Sigmoid colon (tissue), 4 donors: Measurements from ENCODE around the gene ID1.

ENCODE experiments used
- EP300 ChIP-seq, 4 donors: sonication (generic); formaldehyde crosslinking; IDR thresholded peaks; one replicate each; pipeline ENCODE4 v1.6.1; 2017; ENCODE audit warnings: antibody characterized with exemption in 4 of 4
- POLR2AphosphoS5 ChIP-seq, 4 donors: sonication (generic); formaldehyde crosslinking; IDR thresholded peaks; one replicate each; pipeline ENCODE4 v1.6.1; 2017; ENCODE audit warnings: antibody characterized with exemption in 4 of 4

DNA sequence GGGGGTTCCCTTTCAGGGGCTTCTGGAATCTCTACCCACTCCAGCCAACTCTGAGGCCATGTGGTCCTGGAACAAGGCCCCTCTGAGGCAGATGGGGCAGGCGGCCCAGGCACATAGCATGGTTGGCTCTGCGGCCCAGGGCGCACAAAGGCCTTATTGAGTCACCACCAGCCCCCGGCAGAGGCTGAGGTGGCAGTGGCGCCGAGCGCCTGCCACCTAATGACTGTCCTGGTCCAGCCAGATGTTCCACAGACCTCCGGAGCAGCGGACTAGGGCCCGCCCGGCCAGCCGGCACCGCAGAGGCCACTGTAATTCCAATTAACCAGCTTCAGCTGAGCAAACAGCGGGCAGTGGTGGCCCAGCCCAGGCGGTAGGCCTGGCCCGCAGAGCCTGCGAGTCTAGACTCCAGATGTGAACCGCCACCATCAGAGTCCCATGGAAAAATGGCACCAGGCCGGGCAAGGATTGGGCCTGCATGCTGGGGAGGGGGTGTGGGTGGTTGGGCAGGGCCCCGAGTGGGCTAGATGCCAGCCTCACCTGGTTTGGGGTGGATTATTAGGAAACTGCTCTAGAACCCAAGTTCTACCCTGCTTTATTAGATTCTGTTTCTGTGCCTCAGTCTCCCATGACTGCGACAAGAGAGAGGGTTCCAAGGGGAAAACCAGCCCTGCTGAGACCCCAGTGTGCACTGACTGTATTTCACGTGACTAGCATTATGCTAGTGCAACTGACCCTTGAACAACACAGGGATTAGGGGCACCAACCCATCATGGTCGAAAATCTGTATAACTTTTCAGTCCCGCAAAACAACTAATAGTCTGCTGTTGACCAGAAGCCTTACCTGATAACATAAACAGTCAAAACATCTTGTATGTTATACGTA, 34.1 kb upstream of the ID1 start:
- TF ChIP-seq POLR2AphosphoS5 (IDR thresholded peaks at IDR 0.05) (peak in 3 of 4 donors; percentile 30 to 49 (median 39)), EP300 (IDR thresholded peaks at IDR 0.05) (no peak)
